ENCODE measurements around the gene TBC1D9. TPM values are rescaled to one million over a fixed set of nuclear protein-coding genes. Genes with fewer than 3 reads are reported as not detected.
"Not testable (repeated sequence)": the region's sequence is repeated elsewhere in the genome, so short reads cannot be mapped to it uniquely, and the experiment has no call there.

TBC1D9 gene
- total RNA-seq, 1 donor from 2014 or later, result 76.6 TPM

DNA sequence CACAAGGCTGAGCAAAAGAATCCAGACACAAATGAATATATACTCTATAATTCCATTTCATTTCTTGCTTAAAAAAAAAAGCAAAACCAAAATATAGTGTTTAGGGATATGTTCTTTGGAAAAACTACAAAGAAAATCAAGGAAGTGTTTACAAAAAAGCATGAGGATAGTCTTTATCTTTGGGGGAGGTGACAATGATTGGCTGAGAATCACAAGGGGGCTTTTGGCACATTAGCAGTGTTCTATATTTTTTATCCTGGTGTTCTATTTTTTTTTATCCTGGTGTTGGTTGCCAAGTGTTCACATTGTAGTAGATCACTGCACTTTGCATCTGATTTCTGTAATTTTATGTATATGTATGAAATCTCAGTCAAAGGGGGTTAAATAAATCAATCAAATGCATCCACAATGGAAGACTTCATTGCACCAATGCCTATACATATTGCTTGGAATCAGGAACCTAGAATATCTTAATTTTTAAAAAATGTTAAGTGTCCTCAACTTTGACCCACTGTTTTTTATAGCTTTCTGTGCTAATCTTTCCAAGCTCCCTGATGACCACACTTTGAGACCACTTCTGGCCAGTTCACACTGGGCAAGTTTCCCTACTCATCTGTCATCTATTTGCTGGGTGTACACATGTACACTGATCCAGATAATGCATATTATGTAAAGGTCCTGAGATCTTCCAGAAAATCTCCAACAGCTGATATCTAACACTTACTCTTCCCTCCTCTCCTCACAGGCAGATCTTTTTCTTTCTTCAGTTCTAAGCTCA is 3.7 kb downstream of the TBC1D9 start:
- no peak for DNase-seq

DNA sequence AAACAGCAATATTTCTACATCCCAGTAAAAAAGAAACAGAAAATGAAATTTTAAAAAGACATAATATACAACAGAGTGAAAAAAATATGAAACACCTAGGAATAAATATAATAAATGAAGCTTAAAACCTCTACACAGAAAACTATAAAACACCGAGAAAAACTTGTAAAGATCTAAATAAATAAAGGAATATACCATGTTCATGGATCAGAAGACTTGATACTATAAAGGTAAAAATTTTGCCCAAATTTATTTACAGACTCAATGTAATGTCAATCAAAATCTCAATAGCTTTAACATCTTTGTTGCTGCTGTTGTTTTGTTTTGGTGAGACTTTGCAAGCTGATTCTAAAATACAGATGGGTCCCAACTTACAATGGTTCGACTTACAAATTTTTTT is 5.7 kb downstream of the TBC1D9 start:
- no peak for DNase-seq

DNA sequence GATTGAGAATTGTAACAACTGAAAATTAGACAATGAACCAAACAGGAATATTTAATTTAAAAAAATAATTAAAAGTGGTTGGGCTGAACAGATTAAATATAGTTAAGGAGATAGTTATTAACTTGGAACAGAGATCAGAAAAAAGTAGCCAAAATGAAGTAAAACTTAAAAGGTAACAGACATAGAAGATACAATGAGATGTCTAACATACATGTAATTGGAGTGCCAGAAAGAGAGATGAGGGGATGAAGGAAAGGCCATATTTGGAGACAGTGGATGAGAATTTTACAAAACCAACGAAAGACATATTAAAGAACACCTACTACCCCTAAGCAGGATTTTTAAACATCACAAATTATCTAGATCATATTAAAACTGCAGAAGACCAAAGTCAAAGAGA is 8.0 kb downstream of the TBC1D9 start:
- DNase-seq, result no peak

DNA sequence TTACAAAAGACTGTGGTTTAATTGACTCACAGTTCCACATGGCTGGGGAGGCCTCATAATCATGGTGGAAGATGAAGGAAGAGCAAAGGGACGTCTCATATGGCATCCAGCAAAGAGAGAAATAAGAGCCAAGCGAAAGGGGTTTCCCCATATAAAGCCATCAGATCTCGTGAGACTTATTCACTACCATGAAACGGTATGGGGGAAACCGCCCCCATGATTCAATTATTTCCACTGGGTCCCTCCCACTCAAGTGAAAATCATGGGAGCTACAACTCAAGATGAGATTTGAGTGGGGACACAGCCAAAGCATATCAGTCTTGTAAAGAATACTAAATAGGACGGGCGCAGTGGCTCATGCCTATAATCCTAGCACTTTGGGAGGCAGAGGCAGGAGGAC is 9.6 kb downstream of the TBC1D9 start:
- not testable (repeated sequence) for DNase-seq

DNA sequence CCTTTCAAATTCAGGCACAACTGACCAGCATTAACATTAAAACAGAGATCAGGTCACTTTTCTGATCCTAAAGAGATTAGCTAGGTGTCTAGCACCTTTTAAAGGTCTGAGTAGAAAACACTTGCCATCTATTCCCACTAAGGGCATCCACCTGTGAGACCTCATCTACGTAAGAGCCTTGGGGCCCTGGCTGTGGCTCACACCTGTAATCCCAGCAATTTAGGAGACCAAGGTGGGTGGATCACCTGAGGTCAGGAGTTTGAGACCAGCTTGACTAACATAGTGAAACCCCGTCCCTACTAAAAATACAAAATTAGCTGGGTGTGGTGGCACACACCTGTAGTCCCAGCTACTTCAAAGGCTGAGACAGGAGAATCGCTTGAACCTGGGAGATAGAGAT is 11.8 kb downstream of the TBC1D9 start:
- DNase-seq, result no peak

DNA sequence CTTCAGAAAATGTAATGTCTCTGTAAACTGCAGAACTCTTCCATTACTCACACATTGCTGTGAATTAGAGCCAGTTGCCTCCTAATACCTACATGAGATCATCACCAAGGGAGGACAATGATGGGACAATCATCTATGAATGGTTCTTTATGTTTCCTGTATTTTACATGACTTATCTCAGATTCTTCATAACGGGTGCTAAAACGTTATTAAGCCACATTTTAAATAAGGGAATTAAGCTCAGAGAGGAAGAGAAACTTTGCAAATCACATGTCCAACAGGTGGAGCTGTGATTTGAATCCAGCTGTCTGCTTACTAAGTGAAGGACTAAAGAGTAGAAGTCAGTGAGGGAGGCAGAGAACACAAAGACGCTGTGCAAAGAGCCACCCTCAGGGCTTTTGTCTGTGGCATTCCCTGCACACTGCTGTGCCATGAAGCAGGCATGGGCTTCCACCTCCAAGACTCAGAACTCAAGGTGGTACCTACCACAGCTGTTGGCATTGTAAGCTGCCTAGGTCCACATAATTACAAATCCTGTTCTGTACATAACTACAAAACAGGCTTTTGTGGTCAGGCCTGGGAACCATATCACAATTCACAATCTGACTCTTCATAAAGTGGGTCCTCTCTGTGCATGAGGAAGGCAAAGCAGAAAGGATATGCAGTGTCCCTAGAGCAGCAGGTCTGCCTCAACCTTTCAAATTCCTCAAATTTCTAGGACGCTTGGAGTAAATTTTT is 12.8 kb downstream of the TBC1D9 start:
- DNase-seq, result peak; percentile 51

DNA sequence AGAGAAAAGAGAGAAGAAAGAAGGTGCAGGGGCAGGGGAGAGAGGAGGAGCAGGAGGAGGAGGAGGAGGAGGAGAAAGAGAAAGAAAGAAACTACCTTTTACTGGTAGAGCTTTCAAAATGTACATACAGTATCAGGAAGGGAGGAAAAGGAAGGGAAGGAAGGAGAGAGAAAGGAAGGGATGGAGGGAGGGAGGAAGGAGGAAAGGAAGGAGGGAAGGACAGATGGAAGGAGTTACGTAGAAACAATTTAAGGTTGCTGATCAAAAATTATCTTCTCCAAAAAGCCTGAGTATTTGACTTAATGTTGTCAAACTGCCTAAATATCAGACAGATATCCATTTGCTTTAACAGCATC is 13.4 kb downstream of the TBC1D9 start:
- no peak for DNase-seq

DNA sequence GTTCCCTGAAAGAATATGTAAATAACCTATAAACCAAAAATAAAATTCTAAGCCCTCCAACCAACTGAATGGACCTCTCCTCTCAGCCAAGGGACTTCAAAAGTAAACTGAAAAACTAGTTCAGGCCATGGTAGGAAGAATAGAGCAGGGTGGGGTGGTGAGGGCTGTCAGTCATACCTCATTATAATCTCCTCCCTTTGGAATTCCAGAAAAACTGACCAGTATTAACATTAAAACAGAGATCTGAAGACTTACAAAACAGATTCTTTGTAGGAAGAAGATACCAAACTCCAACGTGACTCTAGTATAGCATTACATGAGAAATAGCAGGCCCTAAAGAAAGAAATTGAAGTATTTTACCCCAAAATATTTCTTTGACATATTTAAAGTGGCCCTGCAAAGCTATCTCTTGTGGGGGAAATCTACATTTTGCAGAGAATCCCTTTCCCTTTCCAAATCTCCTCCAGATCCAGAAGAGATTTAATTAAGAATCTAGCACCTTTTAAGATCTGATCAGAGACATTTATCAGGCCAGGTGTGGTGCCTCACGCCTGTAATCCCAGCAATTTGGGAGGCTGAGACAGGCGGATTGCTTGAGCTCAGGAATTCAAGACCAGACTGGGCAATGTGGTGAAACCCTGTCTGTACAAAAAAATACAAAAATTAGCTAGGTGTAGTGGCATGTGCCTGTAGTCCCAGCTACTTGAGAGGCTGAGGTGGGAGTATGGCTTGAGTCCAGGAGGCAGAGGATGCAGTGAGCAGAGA is 15.1 kb downstream of the TBC1D9 start:
- DNase-seq, result no peak

DNA sequence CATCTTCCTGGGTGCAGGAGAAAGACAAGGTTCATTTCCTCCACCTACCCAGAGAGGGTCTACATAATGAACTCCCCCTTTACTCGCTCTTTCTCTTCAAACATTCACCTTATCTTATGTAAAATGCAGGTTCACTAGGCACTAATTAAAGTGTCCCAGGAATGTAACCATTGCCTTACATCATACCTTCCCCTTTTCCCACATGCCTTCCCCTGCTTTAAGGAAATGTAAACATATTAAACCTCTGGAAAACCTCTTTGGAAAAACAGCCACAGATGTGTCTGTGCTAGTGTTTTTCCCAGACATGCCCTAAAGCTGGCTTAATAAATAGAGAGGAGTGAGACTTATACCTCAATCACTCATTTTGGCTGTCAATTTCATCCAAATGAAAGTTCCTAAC is 15.8 kb downstream of the TBC1D9 start:
- DNase-seq, result no peak

DNA sequence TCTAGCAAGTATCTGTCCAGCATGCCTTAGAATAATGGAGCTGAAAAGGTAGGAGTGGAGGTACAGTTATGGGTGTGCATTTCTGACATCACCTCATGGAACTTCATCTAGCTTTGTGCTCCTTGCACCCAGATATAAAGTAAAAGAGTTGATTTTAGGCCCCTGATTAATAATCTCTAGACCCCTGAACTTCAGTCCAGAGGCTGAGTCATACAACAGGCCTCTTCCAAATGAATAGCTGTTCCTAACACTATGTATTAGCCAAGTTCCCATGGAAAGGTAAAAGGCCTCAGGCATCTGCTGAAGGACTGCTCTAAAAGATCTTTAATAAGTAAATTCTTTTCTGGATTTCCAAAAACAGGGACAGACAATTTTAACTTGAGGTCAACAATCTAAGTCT is 16.2 kb downstream of the TBC1D9 start:
- no peak for DNase-seq

DNA sequence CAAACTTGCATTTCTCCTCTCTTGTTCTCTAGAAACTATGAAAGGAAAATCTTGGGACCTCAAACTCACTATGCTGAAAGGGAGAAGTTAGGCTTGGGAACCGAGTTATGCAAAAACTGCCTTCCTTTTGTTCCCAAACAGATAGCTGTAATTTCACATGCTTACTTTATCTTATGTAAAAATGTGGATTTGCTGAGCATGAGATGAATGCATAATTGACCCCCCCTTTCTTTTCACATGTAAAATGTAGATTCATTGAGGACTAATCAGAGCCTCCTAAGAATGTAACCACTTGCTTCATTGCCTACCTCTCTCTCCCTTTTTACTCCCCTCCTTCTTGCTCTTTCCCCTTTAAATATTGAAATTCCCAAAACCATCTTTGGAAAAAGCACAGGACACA is 18.0 kb downstream of the TBC1D9 start:
- no peak for DNase-seq

DNA sequence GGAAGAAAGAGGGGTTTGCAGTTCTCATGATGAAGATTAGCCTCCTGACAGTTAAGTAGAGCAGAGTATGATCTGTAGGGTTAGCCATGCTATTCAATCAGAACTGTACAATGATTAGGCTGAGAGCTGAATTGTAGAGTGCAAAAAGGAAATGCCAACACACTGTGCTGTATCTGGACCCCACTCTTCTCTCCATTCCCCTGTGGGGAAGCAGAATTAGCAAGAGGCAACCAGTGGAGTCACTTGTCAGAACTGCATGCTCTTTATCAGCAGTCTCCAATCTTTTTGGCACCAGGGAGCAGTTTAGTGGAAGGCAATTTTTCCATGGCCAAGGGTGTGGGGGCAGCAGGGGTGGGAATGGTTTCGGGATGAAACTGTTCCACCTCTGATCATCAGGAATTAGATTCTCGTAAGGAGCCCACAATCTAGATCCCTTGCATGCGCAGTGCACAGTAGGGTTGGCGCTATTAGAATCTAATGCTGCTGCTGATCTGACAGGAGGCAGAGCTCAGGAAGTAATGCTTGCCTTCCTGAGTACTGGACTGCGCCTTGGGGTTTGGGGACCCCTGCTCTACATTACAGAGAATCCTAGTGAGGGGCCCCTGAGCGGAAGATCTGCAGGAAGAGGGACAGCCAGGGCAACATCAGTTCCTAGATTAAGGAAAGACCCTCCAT is 19.4 kb downstream of the TBC1D9 start:
- no peak for DNase-seq

DNA sequence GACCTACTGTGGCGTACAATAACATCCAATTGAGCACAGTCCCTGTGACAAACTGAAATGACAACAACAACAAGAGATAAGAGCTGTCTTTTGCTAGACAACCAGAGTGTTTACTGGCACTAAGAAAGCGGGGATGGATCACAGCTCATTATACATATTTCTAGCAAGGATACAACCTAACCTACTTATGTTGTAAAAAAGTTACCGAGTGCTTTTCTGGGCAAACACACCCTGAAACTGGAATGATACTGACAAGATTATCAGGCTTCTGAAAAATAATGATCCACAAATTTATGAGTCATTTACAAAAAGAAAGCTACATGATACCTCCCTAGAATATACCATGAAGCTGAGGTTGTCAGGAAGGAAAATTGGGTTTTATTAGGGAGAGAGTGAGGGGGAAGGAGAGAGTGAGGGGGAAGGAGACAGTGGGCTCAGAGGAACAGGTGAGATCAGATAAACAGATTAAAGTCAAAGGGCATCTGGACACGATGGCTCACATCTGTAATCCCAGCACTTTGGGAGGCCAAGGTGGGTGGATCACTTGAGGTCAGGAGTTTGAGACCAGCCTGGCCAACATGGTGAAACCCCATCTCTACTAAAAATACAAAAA is 20.3 kb downstream of the TBC1D9 start:
- no peak for DNase-seq

DNA sequence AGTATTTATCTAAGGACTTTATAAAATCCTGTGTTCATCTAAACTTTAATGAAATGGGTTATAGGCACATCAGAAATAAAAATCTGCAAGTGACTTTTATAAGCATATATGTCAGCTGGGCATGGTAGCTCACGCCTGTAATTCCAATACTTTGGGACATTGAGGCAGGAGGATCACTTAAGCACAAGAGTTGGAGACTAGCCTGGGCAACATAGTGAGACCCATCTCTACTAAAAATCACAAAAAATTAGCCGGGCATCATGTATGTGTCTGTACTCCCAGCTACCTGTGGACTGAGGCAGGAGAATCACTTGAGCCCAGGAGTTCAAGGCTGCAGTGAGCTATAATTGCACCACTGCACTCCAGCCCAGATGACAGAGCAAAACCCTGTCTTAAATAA is 20.9 kb downstream of the TBC1D9 start:
- DNase-seq, result no peak

DNA sequence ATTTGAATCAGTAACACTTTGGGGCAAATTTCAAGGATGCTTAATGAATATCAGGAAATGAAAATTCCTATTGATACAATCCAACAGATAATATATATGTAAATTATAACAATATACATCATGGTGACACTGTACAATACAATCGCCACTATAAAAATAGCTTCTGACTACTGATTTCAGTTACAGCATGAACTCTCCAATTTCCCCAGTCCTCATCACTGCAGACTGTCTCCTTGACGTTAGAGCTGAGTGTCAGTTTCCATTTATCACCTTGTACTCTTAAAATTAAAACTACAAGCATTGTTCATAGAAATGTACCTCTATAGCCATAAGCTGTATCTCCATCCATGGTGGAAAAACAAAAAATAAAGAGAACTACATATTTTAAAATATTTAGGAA is 23.4 kb downstream of the TBC1D9 start:
- DNase-seq, result no peak

DNA sequence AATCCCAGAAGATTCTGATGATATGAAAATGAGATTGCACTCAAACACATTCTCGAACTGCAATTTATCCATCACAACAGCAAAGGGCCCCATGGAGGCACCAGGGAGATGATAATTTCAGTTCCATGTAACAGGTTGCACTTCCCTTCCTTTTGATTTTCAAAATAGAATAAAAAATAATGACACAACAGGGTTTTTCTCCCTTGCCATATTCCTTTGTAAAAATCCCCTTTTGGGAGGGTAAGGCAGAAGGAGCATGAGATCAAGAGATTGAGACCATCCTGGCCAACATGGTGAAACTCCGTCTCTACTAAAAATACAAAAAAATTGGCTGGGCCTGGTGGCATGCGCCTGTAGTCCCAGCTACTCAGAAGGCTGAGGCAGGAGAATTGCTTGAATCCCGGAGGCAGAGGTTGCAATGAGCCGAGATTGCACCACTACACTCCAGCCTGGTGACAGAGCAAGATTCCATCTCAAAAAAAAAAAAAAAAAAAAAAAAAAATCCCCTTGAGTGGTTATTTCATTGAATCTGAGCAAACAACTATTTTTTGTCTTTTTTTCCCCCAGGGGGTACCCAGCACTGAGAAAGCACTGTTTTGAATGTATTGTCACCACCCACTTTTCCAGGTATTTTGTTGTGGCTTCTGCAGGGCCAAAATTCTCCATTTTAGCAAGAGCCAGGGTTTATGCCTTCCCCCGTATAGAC is 26.7 kb downstream of the TBC1D9 start:
- DNase-seq, result no peak

DNA sequence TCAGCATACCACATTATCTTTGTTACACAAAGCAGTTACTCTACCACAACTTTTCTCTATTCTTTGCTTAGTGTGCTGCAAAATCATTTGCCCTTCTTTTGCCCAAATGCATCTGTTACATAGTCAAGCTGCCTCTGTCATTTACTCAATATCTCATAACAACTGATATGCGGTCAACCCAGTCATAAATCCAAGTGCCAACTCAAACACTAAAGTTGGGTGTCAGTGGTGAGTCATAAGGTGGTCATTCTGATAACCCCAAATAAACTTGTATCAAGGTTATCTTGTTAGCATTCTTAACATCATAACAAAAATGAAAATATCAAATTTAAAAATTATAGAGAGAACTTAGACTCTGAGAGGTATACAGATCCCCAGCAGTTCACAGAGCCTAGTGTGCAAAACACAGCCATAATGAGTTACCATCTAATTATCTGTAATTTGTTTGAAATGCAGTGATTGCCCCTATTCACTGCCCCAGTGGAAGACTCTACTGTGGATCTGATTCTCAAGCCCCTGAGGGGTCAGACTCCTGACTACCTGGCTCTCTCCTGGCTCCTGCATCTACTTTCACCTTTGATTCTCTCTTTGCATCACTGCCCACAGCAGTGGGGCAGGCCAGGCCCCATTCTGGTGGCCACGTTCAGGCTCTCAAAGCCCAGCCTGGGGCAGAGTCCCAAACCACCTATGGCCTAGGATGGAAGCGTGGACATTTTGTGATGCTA is 29.2 kb downstream of the TBC1D9 start:
- peak; percentile 53 for DNase-seq

DNA sequence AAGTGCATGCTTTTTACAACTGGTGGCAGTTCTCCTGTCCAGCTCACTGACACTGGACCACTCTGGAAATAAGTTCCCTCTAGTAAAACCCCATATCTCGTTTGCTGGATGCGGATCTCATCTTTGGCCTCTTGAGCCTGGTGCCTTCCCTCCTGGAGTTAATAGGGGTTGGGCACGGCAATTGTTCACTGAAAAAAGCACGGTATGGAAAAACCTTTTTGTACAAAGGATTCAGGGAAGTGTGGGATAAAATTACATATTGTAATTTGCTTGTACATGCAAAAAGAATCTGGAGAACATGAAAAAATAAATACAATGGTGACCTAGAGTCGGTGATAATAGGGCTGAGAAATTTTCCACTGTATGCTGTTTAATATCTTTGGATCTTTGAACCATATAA is 30.6 kb downstream of the TBC1D9 start:
- no peak for DNase-seq

DNA sequence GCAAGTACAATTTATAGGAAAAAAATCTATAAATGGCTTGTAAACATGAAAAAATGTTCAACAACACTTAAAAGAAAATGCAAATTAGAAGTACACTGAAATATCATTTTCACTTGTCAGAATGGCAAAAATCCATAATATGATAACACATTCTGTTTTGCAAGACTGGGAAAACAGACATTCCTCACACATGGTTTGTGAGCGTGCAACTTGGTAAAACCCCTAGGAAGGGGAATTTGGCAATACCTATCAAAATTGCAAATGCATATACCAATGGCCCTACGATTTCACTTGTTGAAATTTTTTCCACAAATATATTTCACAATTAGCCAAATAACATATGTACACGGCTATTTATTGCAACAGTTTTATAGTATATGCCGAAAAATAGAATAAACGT is 31.4 kb downstream of the TBC1D9 start:
- no peak for DNase-seq

DNA sequence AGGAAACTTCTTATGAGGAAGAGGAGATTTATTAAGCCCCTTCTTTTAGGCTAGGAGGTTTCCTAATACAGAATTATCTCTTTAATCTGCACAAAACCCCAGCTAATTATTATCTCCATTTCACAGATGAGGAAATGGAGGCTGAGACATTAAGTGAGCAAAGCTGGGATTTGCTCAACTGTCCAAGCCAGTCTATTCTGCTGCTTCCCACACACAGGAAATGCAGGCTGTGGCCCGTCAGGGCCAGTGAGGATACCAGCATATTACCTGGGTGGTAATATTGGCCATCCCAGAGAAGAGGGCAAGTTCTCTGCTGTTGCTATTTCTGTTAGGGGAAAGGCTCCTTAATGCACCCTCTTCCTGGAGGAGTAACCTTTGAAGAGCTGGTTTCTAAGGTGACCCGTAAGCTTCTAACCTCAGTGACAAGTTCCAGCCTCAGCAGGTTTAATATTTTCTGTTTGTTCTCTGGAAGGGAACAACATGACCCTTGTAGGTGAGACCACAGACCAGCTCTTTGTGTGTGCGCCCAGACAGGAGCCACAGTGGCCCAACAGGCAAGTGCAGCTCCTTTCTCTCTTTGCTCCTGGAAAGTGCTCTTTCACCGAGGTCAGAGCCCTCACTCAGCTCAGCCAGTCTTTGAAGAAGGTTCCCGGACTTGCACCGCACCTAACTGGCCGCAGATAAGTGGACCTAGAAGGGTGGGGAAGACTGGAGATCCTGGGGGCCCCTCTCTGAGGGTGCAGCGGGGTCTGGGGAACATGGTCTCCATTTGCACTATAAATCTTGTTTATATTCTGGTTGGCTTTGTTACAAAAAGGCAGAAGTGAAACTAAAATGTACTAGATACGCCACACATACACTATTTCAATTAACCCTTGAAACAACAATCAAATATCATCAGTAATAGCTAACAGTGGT is 35.5 kb downstream of the TBC1D9 start:
- DNase-seq, result no peak

Measured in dermis blood vessel endothelial cell (primary cell).